Natural killer cell (primary cell): ENCODE data around the gene MYPOP. TPM values are rescaled to one million over a fixed set of nuclear protein-coding genes. Genes with fewer than 3 reads are reported as not detected.

ENCODE experiments used
- ATAC-seq, 3 donors: fragments of 150-1000 bp in 2 of 3; fragments of 200-7000 bp in 1 of 3; cut with Tn5 transposase; 1 replicate in 1 of 3; 2 replicates in 2 of 3; pipeline ENCODE4 v1.10.0; 2021; ENCODE audit warnings: mild to moderate bottlenecking in 2 of 3, moderate library complexity in 2 of 3
- DNase-seq, 2 donors: peaks; one replicate each; pipeline versions ENCODE4 v3.0.0 to v3.0.0-alpha.2; 2013 to 2021; ENCODE audit warnings: mixed read lengths in 1 of 2
- H3K27ac ChIP-seq: one replicate; pipeline ENCODE4 v1.5.1; 2013; ENCODE audit warnings: mild to moderate bottlenecking, low read length
- H3K27me3 ChIP-seq: one replicate; pipeline ENCODE4 v1.6.1; 2013; ENCODE audit warnings: low read length; ENCODE audit not compliant: control insufficient read depth, insufficient read depth
- H3K36me3 ChIP-seq: one replicate; pipeline ENCODE4 v1.6.1; 2013; ENCODE audit warnings: low read length; ENCODE audit not compliant: control insufficient read depth, insufficient read depth
- H3K4me1 ChIP-seq: one replicate; pipeline ENCODE4 v1.6.1; 2013; ENCODE audit warnings: low read length; ENCODE audit not compliant: control insufficient read depth, insufficient read depth
- H3K4me3 ChIP-seq: one replicate; pipeline ENCODE4 v1.5.1; 2013; ENCODE audit warnings: low read length
- H3K9me3 ChIP-seq: one replicate; pipeline ENCODE4 v1.6.1; 2013; ENCODE audit warnings: low read length; ENCODE audit not compliant: control insufficient read depth, insufficient read depth
- H3K27ac Mint-ChIP-seq, 2 donors: one replicate each; pipeline ENCODE4 v1.8.0; 2022; ENCODE audit warnings: mild to moderate bottlenecking in 2 of 2, mixed read lengths in 2 of 2, moderate library complexity in 1 of 2
- H3K27me3 Mint-ChIP-seq, 2 donors: one replicate each; pipeline ENCODE4 v1.8.0; 2022; ENCODE audit warnings: low read depth in 2 of 2, mixed read lengths in 2 of 2
- H3K36me3 Mint-ChIP-seq: one replicate; pipeline ENCODE4 v1.8.0; 2022; ENCODE audit warnings: mixed read lengths
- H3K4me1 Mint-ChIP-seq, 2 donors: one replicate each; pipeline ENCODE4 v1.8.0; 2022; ENCODE audit warnings: mixed read lengths in 2 of 2
- H3K4me3 Mint-ChIP-seq: one replicate; pipeline ENCODE4 v1.8.0; 2022; ENCODE audit warnings: mild to moderate bottlenecking, moderate library complexity, mixed read lengths
- H3K9me3 Mint-ChIP-seq, 2 donors: one replicate each; pipeline ENCODE4 v1.8.0; 2022; ENCODE audit warnings: mixed read lengths in 2 of 2
- WGBS: methylation state at CpG from one replicate; pipeline ENCODE4 v1.1.7; 2013; ENCODE audit warnings: missing lambda C conversion rate; ENCODE audit not compliant: insufficient coverage; 5-methylcytosine and 5-hydroxymethylcytosine counted together
- intact Hi-C: fragments of 100-400 bp; cut with micrococcal nuclease; formaldehyde crosslinking; loops from one replicate; pipeline ENCODE4 v1.14.2; 2022
- total RNA-seq, 4 donors: library from RNA; stranded (reverse); fragments of 120-200 nt in 1 of 4; gene quantifications; one replicate each; pipeline versions ENCODE4 v1.2.3 to v1.2.4, GENCODE V29; 2013 to 2022
- TF ChIP-seq, protein P1 (sequence below): fragments of 200-600 bp; IDR thresholded peaks from one replicate; pipeline ENCODE4 v1.8.0; 2022; ENCODE audit warnings: antibody characterized with exemption

Gene MYPOP
- total RNA-seq, 3 donors from 2014 or later (not counting 1 experiment from before 2014, with no cell fraction given), result 7.0 to 8.4 (median 7.2) TPM

DNA sequence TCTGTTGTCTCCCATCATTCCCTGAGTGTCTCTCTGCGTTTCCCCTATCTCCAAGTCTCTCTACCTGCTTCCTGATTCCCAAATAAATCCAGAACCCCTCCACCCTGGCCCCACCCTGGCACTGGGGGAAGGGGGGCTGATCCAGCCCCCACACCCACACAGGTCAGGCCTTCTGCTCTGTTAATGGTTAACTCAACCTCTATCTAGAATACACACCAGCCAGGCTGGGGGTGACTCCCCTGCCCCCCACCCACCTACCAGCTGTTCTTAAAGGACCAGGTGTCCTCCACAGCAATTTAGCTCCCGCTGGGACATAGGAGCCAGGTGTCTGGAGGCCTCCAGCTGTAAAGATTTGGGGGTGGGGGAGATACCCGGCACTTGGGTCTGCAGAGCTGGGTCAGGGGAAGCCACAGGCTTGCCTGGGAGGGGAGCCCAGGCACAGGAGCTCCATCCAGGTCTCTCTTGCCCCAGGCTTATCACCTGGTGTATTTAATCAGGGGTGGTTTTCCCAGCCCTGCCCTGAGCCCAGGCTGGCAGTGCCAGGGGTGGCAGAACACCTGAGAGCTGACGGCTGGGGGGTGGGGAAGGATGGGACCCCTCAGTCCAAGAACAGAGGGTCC, 20.4 kb downstream of the MYPOP start:
- peaks cover 17 to 39% of the 10 kb centered on the region in 2 donors for H3K4me1 Mint-ChIP-seq
- Histone ChIP-seq H3K4me1 (peaks cover 40% of the 10 kb centered on the region), H3K36me3 (no peaks in the 10 kb centered on the region), H3K4me3 (no peak overlapping the region), H3K27me3 (no peaks in the 10 kb centered on the region), H3K27ac (no peak overlapping the region), H3K9me3 (no peaks in the 10 kb centered on the region)
- WGBS, result 82% methylated on average over 4 of the region's 4 CpGs
- ATAC-seq, result no peak
- DNase-seq, result no peak
- TF ChIP-seq, protein P1, sequence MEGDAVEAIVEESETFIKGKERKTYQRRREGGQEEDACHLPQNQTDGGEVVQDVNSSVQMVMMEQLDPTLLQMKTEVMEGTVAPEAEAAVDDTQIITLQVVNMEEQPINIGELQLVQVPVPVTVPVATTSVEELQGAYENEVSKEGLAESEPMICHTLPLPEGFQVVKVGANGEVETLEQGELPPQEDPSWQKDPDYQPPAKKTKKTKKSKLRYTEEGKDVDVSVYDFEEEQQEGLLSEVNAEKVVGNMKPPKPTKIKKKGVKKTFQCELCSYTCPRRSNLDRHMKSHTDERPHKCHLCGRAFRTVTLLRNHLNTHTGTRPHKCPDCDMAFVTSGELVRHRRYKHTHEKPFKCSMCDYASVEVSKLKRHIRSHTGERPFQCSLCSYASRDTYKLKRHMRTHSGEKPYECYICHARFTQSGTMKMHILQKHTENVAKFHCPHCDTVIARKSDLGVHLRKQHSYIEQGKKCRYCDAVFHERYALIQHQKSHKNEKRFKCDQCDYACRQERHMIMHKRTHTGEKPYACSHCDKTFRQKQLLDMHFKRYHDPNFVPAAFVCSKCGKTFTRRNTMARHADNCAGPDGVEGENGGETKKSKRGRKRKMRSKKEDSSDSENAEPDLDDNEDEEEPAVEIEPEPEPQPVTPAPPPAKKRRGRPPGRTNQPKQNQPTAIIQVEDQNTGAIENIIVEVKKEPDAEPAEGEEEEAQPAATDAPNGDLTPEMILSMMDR, result no peak
- H3K36me3 Mint-ChIP-seq, result no peaks in the 10 kb centered on the region
- peaks cover 0 to 14% of the 10 kb centered on the region in 2 donors for H3K27me3 Mint-ChIP-seq
- H3K4me3 Mint-ChIP-seq, result no peak overlapping the region
- H3K27ac Mint-ChIP-seq, result no peak overlapping the region
- no peaks in the 10 kb centered on the region for H3K9me3 Mint-ChIP-seq
- intact Hi-C loops, result loop anchor here (2.0 kb wide), 1 partner anchor 111 kb away; no protein-coding TSS in a partner anchor

DNA sequence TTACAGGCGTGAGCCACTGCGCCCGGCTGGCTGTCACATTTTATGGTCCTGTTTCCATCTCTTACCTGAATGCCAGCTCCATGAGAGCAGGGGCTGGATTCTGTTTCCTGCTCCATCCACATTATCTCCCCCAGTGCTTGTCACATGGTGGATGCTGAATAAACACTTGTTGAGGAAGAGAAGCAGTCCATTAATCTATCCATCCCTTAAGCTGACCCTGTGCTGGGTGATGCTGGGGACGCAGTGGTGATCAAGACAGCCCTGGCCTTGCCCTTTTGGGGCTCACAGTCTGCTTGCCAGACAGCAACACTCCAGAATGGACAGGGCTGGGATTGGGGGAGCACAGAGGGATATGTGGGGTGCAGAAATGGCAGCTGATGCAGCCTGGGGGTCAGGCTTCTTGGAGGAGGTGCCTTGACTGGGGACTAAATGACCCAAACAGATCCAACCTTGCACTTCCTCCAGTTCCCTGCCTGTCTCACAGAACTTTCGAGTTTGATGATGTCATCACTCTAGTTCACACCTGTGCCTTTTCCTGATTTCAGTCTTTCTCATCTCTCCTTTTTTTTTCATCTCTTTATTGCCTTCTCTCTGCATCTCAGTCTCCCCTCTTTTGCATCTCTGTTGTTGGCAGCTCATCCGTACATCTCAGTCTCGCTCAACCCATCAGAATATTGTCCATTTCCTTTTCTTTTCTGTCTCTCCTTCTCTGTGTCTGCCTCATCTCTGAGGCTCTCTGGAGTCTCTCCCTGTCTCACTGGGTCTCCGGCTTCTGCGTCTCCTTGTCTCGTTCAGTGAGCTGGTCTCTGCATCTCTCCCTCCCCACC, 21.1 kb downstream of the MYPOP start:
- no peaks in the 10 kb centered on the region for H3K9me3 Mint-ChIP-seq
- intact Hi-C loops, result no loop called here
- DNase-seq, result no peak
- Histone ChIP-seq H3K27ac (no peak overlapping the region), H3K4me1 (peaks cover 40% of the 10 kb centered on the region), H3K36me3 (no peaks in the 10 kb centered on the region), H3K9me3 (no peaks in the 10 kb centered on the region), H3K4me3 (no peak overlapping the region), H3K27me3 (no peaks in the 10 kb centered on the region)
- H3K36me3 Mint-ChIP-seq, result no peaks in the 10 kb centered on the region
- H3K4me1 Mint-ChIP-seq, result peaks cover 10 to 37% of the 10 kb centered on the region in 2 donors
- 91% methylated on average over 10 of the region's 10 CpGs for WGBS
- ATAC-seq, result no peak
- TF ChIP-seq, protein P1, result no peak
- H3K27ac Mint-ChIP-seq, result no peak overlapping the region
- no peak overlapping the region for H3K4me3 Mint-ChIP-seq
- H3K27me3 Mint-ChIP-seq, result peaks cover 0 to 16% of the 10 kb centered on the region in 2 donors

DNA sequence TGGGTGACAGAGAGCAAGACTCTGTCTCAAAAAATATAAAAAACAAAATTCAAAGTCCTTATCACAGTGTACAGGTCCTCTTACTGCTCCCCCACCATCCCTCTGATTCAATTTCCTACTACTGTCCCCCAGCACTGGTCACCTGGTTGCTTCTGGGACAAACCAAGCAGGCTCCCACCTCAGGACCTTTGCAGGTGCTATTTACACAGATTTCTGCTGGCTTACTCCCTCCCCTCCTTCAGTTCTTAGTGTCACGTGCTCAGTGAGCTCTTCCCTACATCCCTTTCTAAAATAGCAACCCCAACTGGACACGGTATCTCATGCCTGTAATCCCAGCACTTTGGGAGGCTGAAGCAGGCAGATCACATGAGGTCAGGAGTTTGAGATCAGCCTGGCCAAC, 22.4 kb downstream of the MYPOP start:
- H3K9me3 Mint-ChIP-seq, result no peaks in the 10 kb centered on the region
- TF ChIP-seq, protein P1, result no peak
- Histone ChIP-seq H3K27me3 (no peaks in the 10 kb centered on the region), H3K27ac (no peak overlapping the region), H3K4me3 (no peak overlapping the region), H3K4me1 (peaks cover 37% of the 10 kb centered on the region), H3K36me3 (no peaks in the 10 kb centered on the region), H3K9me3 (no peaks in the 10 kb centered on the region)
- H3K36me3 Mint-ChIP-seq, result no peaks in the 10 kb centered on the region
- peaks cover 0 to 24% of the 10 kb centered on the region in 2 donors for H3K27me3 Mint-ChIP-seq
- peaks cover 6 to 32% of the 10 kb centered on the region in 2 donors for H3K4me1 Mint-ChIP-seq
- 89% methylated on average over 2 of the region's 2 CpGs for WGBS
- no peak overlapping the region for H3K4me3 Mint-ChIP-seq
- ATAC-seq, result no peak
- intact Hi-C loops, result no loop called here
- DNase-seq, result no peak
- no peak overlapping the region for H3K27ac Mint-ChIP-seq
